HFFc6 (cell line): ENCODE data around the gene ALPL. TPM values are rescaled to one million over a fixed set of nuclear protein-coding genes. Genes with fewer than 3 reads are reported as not detected.

Experiments used
- DNase-seq: peaks from one replicate; pipeline ENCODE4 v3.0.0-alpha.2; 2018
- H3K27ac Mint-ChIP-seq: 2 replicates; pipeline ENCODE4 v1.8.0; 2020; ENCODE audit warnings: mild to moderate bottlenecking, mixed read lengths
- H3K27me3 Mint-ChIP-seq: 2 replicates; pipeline ENCODE4 v1.8.0; 2021; ENCODE audit warnings: mild to moderate bottlenecking, moderate library complexity, mixed read lengths; ENCODE audit not compliant: insufficient read depth
- H3K36me3 Mint-ChIP-seq: 2 replicates; pipeline ENCODE4 v1.8.0; 2021; ENCODE audit warnings: low read depth, mixed read lengths
- H3K4me1 Mint-ChIP-seq: 2 replicates; pipeline ENCODE4 v1.8.0; 2020; ENCODE audit warnings: low read depth, mixed read lengths
- H3K4me3 Mint-ChIP-seq: 2 replicates; pipeline ENCODE4 v1.8.0; 2020; ENCODE audit warnings: mild to moderate bottlenecking, moderate library complexity, mixed read lengths
- H3K9me3 Mint-ChIP-seq: 2 replicates; pipeline ENCODE4 v1.8.0; 2020; ENCODE audit warnings: mild to moderate bottlenecking, mixed read lengths
- total RNA-seq, 6 experiments: library from RNA; stranded (reverse); fragmentation: NEBNext Ultra II Directional; extraction: Animal tissue kit (Norgen Biotek cat#: 25700); gene quantifications; 2 replicates in 1 of 6; 3 replicates in 5 of 6; pipeline ENCODE4 v1.2.3, GENCODE V29; 2021
- TF ChIP-seq, protein P1 (sequence below): fragments of 200-600 bp; sonication (generic); IDR thresholded peaks from 2 replicates; pipeline ENCODE4 v1.5.0; 2021; ENCODE audit warnings: antibody characterized with exemption, mild to moderate bottlenecking

ALPL gene
- total RNA-seq, 6 experiments from 2014 or later = 0.19 to 0.21 TPM; not detected in 4

DNA sequence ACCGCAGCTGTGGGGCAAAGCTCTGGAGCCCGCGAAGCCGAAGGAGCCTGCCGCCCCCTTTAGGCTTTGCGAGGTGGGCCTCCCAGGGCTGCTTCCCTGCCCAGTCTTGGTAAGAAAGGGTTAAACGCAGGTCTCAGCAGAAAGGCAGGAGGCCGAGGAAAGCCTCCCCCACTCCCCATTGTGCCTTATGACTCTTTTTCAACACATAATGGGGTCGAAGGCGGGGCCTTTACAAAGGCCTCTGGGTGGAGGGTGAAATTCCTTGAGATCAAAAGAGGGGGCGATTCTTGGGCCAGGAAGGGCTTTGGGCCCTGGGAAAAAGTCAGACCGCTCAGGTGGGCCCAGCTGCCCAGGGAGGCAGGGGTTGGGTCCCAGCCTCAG, 880 bp downstream of the ALPL start:
- Mint-ChIP-seq H3K4me1 (peaks cover 25% of the 10 kb centered on the region), H3K27me3 (peaks cover 49% of the 10 kb centered on the region)

DNA sequence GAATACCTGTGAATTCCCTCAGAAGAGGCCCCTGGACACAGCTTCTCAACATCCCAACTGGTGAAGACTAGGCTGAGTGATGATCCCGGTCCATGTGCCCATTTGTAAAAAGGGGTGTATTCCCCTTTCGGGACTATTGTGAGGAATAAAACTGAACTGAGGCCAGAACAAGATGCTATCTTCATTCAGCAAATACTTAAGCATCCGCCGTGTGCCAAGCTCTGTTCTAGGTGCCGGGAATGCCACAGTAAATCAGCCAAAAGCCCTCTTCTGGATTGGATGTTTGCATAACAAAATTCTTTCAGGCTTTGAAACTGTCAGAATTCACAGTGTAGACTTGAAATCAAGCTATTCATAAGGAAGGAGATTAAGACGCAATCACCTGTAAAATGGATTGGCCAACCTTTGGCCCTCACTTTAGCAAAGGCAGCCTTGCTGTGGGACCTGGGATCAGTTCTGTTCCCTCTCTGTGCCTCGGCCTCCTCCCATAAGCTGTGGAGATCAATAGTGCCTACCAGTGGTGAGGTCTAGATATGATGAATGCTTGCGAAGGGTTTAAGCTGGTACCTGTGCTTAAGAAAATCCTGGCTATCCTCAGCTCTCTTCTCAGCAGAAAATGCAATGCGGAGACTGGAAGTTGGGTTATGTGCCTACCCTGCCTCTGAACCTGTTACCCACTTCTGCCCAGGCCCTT, 1.8 kb downstream of the ALPL start:
- TF ChIP-seq, protein P1, sequence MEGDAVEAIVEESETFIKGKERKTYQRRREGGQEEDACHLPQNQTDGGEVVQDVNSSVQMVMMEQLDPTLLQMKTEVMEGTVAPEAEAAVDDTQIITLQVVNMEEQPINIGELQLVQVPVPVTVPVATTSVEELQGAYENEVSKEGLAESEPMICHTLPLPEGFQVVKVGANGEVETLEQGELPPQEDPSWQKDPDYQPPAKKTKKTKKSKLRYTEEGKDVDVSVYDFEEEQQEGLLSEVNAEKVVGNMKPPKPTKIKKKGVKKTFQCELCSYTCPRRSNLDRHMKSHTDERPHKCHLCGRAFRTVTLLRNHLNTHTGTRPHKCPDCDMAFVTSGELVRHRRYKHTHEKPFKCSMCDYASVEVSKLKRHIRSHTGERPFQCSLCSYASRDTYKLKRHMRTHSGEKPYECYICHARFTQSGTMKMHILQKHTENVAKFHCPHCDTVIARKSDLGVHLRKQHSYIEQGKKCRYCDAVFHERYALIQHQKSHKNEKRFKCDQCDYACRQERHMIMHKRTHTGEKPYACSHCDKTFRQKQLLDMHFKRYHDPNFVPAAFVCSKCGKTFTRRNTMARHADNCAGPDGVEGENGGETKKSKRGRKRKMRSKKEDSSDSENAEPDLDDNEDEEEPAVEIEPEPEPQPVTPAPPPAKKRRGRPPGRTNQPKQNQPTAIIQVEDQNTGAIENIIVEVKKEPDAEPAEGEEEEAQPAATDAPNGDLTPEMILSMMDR = peak; percentile 25; the same call in 1 of the 2 replicates
- Mint-ChIP-seq H3K36me3 (no peaks in the 10 kb centered on the region), H3K4me1 (peaks cover 25% of the 10 kb centered on the region), H3K27me3 (peaks cover 50% of the 10 kb centered on the region), H3K4me3 (no peak overlapping the region), H3K27ac (peak overlapping the region; percentile 60; the same call in 1 of the 2 replicates), H3K9me3 (no peaks in the 10 kb centered on the region)
- DNase-seq = no peak

More for the DNA sequence above, 880 bp downstream of the ALPL start:
- TF ChIP-seq, protein P1 = no peak
- no peak overlapping the region for H3K4me3 Mint-ChIP-seq
- no peak for DNase-seq
- H3K9me3 Mint-ChIP-seq = no peaks in the 10 kb centered on the region
- H3K36me3 Mint-ChIP-seq = no peaks in the 10 kb centered on the region
- no peak overlapping the region for H3K27ac Mint-ChIP-seq

GRCh38 chr1:21511579-21512522, 2.6 kb downstream of the ALPL start:
- peaks cover 50% of the 10 kb centered on the region for H3K27me3 Mint-ChIP-seq

GRCh38 chr1:21514245-21514644, 5.0 kb downstream of the ALPL start:
- Mint-ChIP-seq H3K27me3 (peaks cover 49% of the 10 kb centered on the region), H3K27ac (no peak overlapping the region), H3K9me3 (no peaks in the 10 kb centered on the region), H3K36me3 (no peaks in the 10 kb centered on the region), H3K4me3 (no peak overlapping the region), H3K4me1 (peaks cover 18% of the 10 kb centered on the region)
- no peak for DNase-seq
- TF ChIP-seq, protein P1 = no peak

More at GRCh38 chr1:21511579-21512522, 2.6 kb downstream of the ALPL start:
- H3K4me1 Mint-ChIP-seq = peaks cover 25% of the 10 kb centered on the region
- no peak overlapping the region for H3K4me3 Mint-ChIP-seq
- no peaks in the 10 kb centered on the region for H3K36me3 Mint-ChIP-seq
- DNase-seq = peak; percentile 90
- H3K9me3 Mint-ChIP-seq = no peaks in the 10 kb centered on the region
- H3K27ac Mint-ChIP-seq = peak overlapping the region; percentile 60; the same call in 1 of the 2 replicates
- TF ChIP-seq, protein P1 = no peak; the same call in 1 of the 2 replicates

DNA sequence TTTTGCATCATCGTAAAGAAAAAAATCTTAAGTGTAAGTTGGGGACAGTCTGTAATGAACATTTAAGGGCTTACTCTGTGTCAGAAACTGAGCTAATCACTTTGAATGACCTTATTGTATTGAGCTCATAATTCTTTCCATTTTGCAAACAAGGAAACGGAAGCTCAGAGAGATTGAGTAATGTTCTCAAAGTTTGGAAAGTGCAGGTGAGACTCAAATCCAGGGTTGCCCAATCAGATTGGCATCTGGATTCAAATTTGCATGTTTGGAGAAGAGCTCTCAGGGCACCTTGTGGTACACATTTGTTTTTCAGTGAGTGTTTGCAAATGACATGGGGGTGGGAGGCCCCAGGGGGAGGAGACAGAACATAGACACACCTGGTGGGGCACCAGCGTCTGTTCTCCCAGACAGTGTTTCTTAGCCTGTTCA, 8.0 kb downstream of the ALPL start:
- H3K4me3 Mint-ChIP-seq = no peak overlapping the region
- peaks cover 9% of the 10 kb centered on the region for H3K4me1 Mint-ChIP-seq

More for the DNA sequence above, 8.0 kb downstream of the ALPL start:
- DNase-seq = no peak
- H3K36me3 Mint-ChIP-seq = no peaks in the 10 kb centered on the region
- TF ChIP-seq, protein P1 = no peak
- H3K9me3 Mint-ChIP-seq = no peaks in the 10 kb centered on the region
- H3K27ac Mint-ChIP-seq = no peak overlapping the region
- H3K27me3 Mint-ChIP-seq = peaks cover 35% of the 10 kb centered on the region
